ENCODE results near the gene LEFTY2. TPM values are rescaled to one million over a fixed set of nuclear protein-coding genes. Genes with fewer than 3 reads are reported as not detected.

Gene LEFTY2
- total and polyA plus RNA-seq, 10 of the 15 experiments (the other 5 are each of a cell fraction or from before 2014, with no cell fraction given), result not detected

- no peaks in the 10 kb centered on the region; a peak in 3 of 4 replicates for H3K27me3 ChIP-seq (replicated peaks in 1 of 2; ENCODE audit: control insufficient read depth in 2 of 2, insufficient read depth in 2 of 2, low read length in 1 of 2)
- H4K20me1 ChIP-seq (ENCODE audit: control insufficient read depth, insufficient read depth), result no peaks in the 10 kb centered on the region
- no peaks in the 10 kb centered on the region for H3K36me3 ChIP-seq (ENCODE audit: control insufficient read depth in 2 of 2, insufficient read depth in 2 of 2, low read length in 1 of 2)
- DNase-seq (ENCODE audit: low read depth, low spot score) (no peak), FAIRE-seq (no peak), ATAC-seq (no peak)
- intact Hi-C loops (cut with micrococcal nuclease; ENCODE audit: unreplicated experiment), result no loop called here
- 19% methylated on average over 3 of the region's 3 CpGs for WGBS (ENCODE audit: insufficient coverage, insufficient replicate concordance, low lambda C conversion rate, missing lambda C conversion rate)
- no peak overlapping the region for H2AFZ ChIP-seq (ENCODE audit: control insufficient read depth, low read depth, low read length)
- H3K27ac ChIP-seq (ENCODE audit: control insufficient read depth, insufficient read depth), result no peak overlapping the region
- no peak overlapping the region for H3K4me2 ChIP-seq (ENCODE audit: control insufficient read depth, insufficient read depth)
- ChIA-PET POLR2A (no interaction called here), RAD21 (ENCODE audit: unreplicated experiment) (no interaction called here), SMC1A (ENCODE audit: uncharacterized antibody, unreplicated experiment) (interaction anchor here (1.1 kb wide), 1 partner anchor 49 kb away, joined by 4 read pairs; no protein-coding TSS in a partner anchor), CTCF (interaction anchor here (0.6 kb wide), 2 partner anchors 30 to 452 kb away, joined by 3 to 5 read pairs; no protein-coding TSS in a partner anchor)
- no TSS peak for BruUV-seq (replicated peaks)
- in situ Hi-C loops (cut with MboI), result no loop called here
- no peaks in the 10 kb centered on the region for H3K4me1 ChIP-seq (ENCODE audit: control insufficient read depth, insufficient read depth, low read length)
- no peak overlapping the region for H3K4me3 ChIP-seq
- no peak overlapping the region for H3K9ac ChIP-seq (ENCODE audit: control insufficient read depth, insufficient read depth, low read length)
- no peaks in the 10 kb centered on the region for H3K79me2 ChIP-seq (ENCODE audit: control insufficient read depth, insufficient read depth, low read length)
- TF ChIP-seq DPF2 (IDR thresholded peaks at IDR 0.05) (no peak), KAT2A (conservative IDR thresholded peaks at IDR 0.05; ENCODE audit: control insufficient read depth, low read depth, low read length) (no peak)
- H3K9me3 ChIP-seq (replicated peaks; ENCODE audit: control insufficient read depth, insufficient read depth, low read length), result no peaks in the 10 kb centered on the region
These were observed 17.0 kb upstream of the LEFTY2 start for GRCh38 chr1:225958041-225958440.

GRCh38 chr1:225954753-225955152 is 13.7 kb upstream of the LEFTY2 start:
- no peak for ATAC-seq
- Histone ChIP-seq H3K79me2 (ENCODE audit: control insufficient read depth, insufficient read depth, low read length) (no peaks in the 10 kb centered on the region), H3K9ac (ENCODE audit: control insufficient read depth, insufficient read depth, low read length) (no peak overlapping the region), H3K27me3 (replicated peaks in 1 of 2; ENCODE audit: control insufficient read depth in 2 of 2, insufficient read depth in 2 of 2, low read length in 1 of 2) (peaks cover 0 to 2% of the 10 kb centered on the region in 2 experiments; a peak in 3 of 4 replicates), H3K4me1 (ENCODE audit: control insufficient read depth, insufficient read depth, low read length) (no peaks in the 10 kb centered on the region), H3K9me3 (replicated peaks; ENCODE audit: control insufficient read depth, insufficient read depth, low read length) (no peaks in the 10 kb centered on the region), H4K20me1 (ENCODE audit: control insufficient read depth, insufficient read depth) (no peaks in the 10 kb centered on the region), H3K27ac (ENCODE audit: control insufficient read depth, insufficient read depth) (no peak overlapping the region), H3K4me2 (ENCODE audit: control insufficient read depth, insufficient read depth) (no peak overlapping the region), H3K4me3 (no peak overlapping the region), H2AFZ (ENCODE audit: control insufficient read depth, low read depth, low read length) (no peak overlapping the region), H3K36me3 (ENCODE audit: control insufficient read depth in 2 of 2, insufficient read depth in 2 of 2, low read length in 1 of 2) (no peaks in the 10 kb centered on the region)
- no peak for DNase-seq (ENCODE audit: low read depth, low spot score)
- ChIA-PET RAD21 (ENCODE audit: unreplicated experiment) (no interaction called here), CTCF (interaction anchor here (0.8 to 1.1 kb wide), 2 partner anchors 8 to 480 kb away, joined by 3 to 4 read pairs; no protein-coding TSS in a partner anchor), POLR2A (interaction anchor here (0.6 kb wide), 1 partner anchor 245 kb away, joined by 6 read pairs; no protein-coding TSS in a partner anchor), SMC1A (ENCODE audit: uncharacterized antibody, unreplicated experiment) (no interaction called here)
- 0% methylated on average over 1 of the region's 1 CpG for whole genome bisulfite sequencing (ENCODE audit: insufficient coverage, insufficient replicate concordance, low lambda C conversion rate, missing lambda C conversion rate)
- intact Hi-C loops (cut with micrococcal nuclease; ENCODE audit: unreplicated experiment), result no loop called here
- in situ Hi-C loops (cut with MboI), result no loop called here
- no TSS peak for BruUV-seq (replicated peaks)
- no peak for FAIRE-seq
- no peak for TF ChIP-seq SP1 (IDR thresholded peaks at IDR 0.05; ENCODE audit: low read depth, low read length)
- no peak for TF ChIP-seq NFIC (IDR thresholded peaks at IDR 0.05; ENCODE audit: low read depth, low read length)
- no peak for TF ChIP-seq RAD51 (IDR thresholded peaks at IDR 0.05)
- TF ChIP-seq MYC (IDR thresholded peaks at IDR 0.05; ENCODE audit: insufficient read depth, insufficient read length, insufficient replicate concordance, low read length, severe bottlenecking), result no peak
- no peak for TF ChIP-seq NR2C2 (IDR thresholded peaks at IDR 0.05; ENCODE audit: borderline replicate concordance, control insufficient read depth, insufficient read length, low read depth)
- no peak for TF ChIP-seq PAX5 (IDR thresholded peaks at IDR 0.05; ENCODE audit: borderline replicate concordance, low read depth, low read length)
- TF ChIP-seq, protein P1, sequence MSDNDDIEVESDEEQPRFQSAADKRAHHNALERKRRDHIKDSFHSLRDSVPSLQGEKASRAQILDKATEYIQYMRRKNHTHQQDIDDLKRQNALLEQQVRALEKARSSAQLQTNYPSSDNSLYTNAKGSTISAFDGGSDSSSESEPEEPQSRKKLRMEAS (IDR thresholded peaks at IDR 0.05; ENCODE audit: low read depth, low read length), result no peak
- TF ChIP-seq PAX8 (IDR thresholded peaks at IDR 0.05), result no peak
- TF ChIP-seq BMI1 (IDR thresholded peaks at IDR 0.05; ENCODE audit: borderline replicate concordance), result no peak
- TF ChIP-seq, protein P2, sequence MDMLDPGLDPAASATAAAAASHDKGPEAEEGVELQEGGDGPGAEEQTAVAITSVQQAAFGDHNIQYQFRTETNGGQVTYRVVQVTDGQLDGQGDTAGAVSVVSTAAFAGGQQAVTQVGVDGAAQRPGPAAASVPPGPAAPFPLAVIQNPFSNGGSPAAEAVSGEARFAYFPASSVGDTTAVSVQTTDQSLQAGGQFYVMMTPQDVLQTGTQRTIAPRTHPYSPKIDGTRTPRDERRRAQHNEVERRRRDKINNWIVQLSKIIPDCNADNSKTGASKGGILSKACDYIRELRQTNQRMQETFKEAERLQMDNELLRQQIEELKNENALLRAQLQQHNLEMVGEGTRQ (IDR thresholded peaks at IDR 0.05; ENCODE audit: borderline replicate concordance, low read depth, low read length), result no peak
- TF ChIP-seq NFXL1 (IDR thresholded peaks at IDR 0.05; ENCODE audit: borderline replicate concordance), result no peak
- TF ChIP-seq HDGF (IDR thresholded peaks at IDR 0.05), result no peak
- no peak for TF ChIP-seq ZNF207 (IDR thresholded peaks at IDR 0.05; ENCODE audit: borderline replicate concordance)
- no peak for TF ChIP-seq SREBF2 (IDR thresholded peaks at IDR 0.05; ENCODE audit: low read length)
- TF ChIP-seq RUNX3 (IDR thresholded peaks at IDR 0.05; ENCODE audit: low read length), result no peak
- no peak for TF ChIP-seq TCF7 (IDR thresholded peaks at IDR 0.05; ENCODE audit: borderline replicate concordance)
